A549 treated with GW870086 at 1 μM for 4 hours (cell line): Measurements from ENCODE around the gene PPP1R26. TPM values are rescaled to one million over a fixed set of nuclear protein-coding genes. Genes with fewer than 3 reads are reported as not detected.

Source experiments
- total RNA-seq: library from RNA; stranded (reverse); fragments of 200-300 nt; extraction: Qiagen RNA extraction; gene quantifications from 5 replicates; pipeline ENCODE4 v1.2.3, GENCODE V29; 2022; ENCODE audit warnings: low read depth

PPP1R26 gene, protein sequence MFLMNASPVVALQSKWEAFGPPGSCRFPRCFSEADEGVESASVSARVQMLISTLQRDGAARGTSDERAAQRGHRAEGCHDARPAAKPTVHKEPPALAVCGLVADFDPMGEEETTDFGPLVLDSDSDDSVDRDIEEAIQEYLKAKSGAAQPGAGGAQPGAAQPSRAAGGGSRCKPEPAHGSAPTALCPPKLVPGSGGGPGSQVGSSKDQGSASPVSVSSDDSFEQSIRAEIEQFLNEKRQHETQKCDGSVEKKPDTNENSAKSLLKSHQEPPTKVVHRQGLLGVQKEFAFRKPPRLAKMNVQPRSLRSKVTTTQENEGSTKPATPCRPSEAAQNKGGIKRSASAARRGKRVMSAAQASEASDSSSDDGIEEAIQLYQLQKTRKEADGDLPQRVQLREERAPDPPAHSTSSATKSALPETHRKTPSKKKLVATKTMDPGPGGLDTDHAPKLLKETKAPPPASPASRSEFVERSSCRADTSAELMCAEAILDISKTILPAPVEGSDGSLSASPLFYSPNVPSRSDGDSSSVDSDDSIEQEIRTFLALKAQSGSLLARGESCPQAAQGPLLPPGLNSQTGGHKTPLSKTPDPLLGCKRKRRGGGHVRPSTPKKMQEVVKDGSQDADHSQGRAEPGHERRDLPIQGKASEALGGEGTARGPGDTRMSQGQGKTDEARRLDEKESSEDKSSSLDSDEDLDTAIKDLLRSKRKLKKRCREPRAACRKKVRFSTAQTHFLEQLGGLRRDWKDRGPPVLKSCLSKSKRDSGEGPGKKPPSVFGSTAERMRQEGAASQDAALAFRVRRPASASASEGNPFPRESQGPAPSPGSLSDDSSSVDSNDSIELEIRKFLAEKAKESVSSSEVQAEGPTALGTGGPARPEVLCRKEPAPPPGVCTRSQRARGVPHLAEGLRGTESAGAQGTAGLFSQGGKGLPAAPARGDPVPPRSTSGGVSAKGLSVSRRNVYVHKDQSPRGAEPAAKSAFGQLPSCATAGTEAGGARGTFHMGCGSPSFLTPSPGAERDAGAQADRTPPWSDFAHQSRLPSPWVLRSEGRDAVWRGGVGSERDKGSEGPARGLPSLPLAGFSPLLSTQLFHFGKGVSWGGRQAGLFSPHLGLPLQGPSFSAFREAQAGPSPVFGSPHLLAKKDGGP (N-terminal part only)
- total RNA-seq, result 14.8 to 19.9 TPM (median 19.3 TPM) in 5 replicates

GRCh38 chr9:135479469-135480052, at the start of gene PPP1R26:
Gene PPP1R26 (plus strand): TSS chr9:135479782. CDS start chr9:135484511, 4,729 bp downstream.

GRCh38 chr9:135500525-135501260, 21.1 kb downstream of the PPP1R26 start, which contains the start of gene MRPS2:
Gene MRPS2 (plus strand): TSS chr9:135500682. CDS start chr9:135500711, 29 bp downstream.

GRCh38 chr9:135520916-135521607, 41.5 kb downstream of the PPP1R26 start, which contains the start of gene LCN1:
Gene LCN1 (plus strand): TSS chr9:135521440. CDS start chr9:135521498, 58 bp downstream.

Other genes starting within 250 kb of the PPP1R26 start
- 107 to 141 TPM (median 131 TPM) in 5 replicates for gene MRPS2, start 20.9 kb downstream of the PPP1R26 start, total RNA-seq
- 0.18 TPM in 1 of 5 replicates, not detected in the others for gene LCN1, start 41.7 kb downstream of the PPP1R26 start, total RNA-seq
- not detected in 5 replicates for gene OBP2A, start 66.3 kb downstream of the PPP1R26 start, total RNA-seq
- gene PAEP, start 82.0 kb downstream of the PPP1R26 start, total RNA-seq, result 0.41 to 0.47 TPM (median 0.45 TPM) in 4 of 5 replicates, not detected in the other
- not detected in 5 replicates for gene GLT6D1, start 159.8 kb downstream of the PPP1R26 start, total RNA-seq
- not detected in 5 replicates for gene LCN9, start 183.5 kb downstream of the PPP1R26 start, total RNA-seq
- gene SOHLH1, start 219.7 kb downstream of the PPP1R26 start, total RNA-seq, result 0.10 TPM in 1 of 5 replicates, not detected in the others
- 0.01 to 0.06 TPM (median 0.05 TPM) in 3 of 5 replicates, not detected in the others for gene KCNT1, start 222.4 kb downstream of the PPP1R26 start, total RNA-seq